Sigmoid colon (tissue), 4 donors: ENCODE results near the gene NRAP.

Experiments
- CTCF ChIP-seq, 4 experiments: fragments of 450-650 bp in 3 of 4; fragments of 200-600 bp in 1 of 4; IDR thresholded peaks; one replicate each; pipeline ENCODE4 v1.5.1; 2016 to 2019; ENCODE audit warnings: antibody characterized with exemption in 4 of 4, mild to moderate bottlenecking in 3 of 4, moderate library complexity in 2 of 4
- EP300 ChIP-seq, 4 donors: sonication (generic); formaldehyde crosslinking; IDR thresholded peaks; one replicate each; pipeline ENCODE4 v1.6.1; 2017; ENCODE audit warnings: antibody characterized with exemption in 4 of 4
- POLR2A ChIP-seq, 2 donors: fragments of 450-650 bp; IDR thresholded peaks; one replicate each; pipeline ENCODE4 v1.6.1; 2016; ENCODE audit warnings: antibody characterized with exemption in 2 of 2, mild to moderate bottlenecking in 2 of 2, moderate library complexity in 2 of 2
- POLR2AphosphoS5 ChIP-seq, 4 donors: sonication (generic); formaldehyde crosslinking; IDR thresholded peaks; one replicate each; pipeline ENCODE4 v1.6.1; 2017; ENCODE audit warnings: antibody characterized with exemption in 4 of 4

GRCh38 chr10:113557903-113558321 lies 105.9 kb downstream of the NRAP start:
- TF ChIP-seq POLR2A (IDR thresholded peaks at IDR 0.05) (no peak), CTCF (IDR thresholded peaks at IDR 0.05) (no peak), POLR2AphosphoS5 (IDR thresholded peaks at IDR 0.05) (no peak), EP300 (IDR thresholded peaks at IDR 0.05) (no peak)
